ENCODE measurements around the gene RCE1. TPM values are rescaled to one million over a fixed set of nuclear protein-coding genes. Genes with fewer than 3 reads are reported as not detected.

RCE1 gene
- total and polyA plus RNA-seq, 12 donors = 2.5 to 9.2 (median 4.9) TPM

GRCh38 chr11:66859686-66860448 is 16.6 kb downstream of the RCE1 start:
- WGBS, 2 donors = 90 to 91% methylated on average over 31 to 41 of the region's 41 CpGs
- H3K4me3 ChIP-seq = no peak overlapping the region
- peaks cover 0 to 12% (median 0%) of the 10 kb centered on the region in 9 donors for H3K36me3 ChIP-seq
- H3K27me3 ChIP-seq = no peaks in the 10 kb centered on the region
- no peak for TF ChIP-seq CTCF (IDR thresholded peaks at IDR 0.05)
- intact Hi-C loops (cut with DNase I) = loop anchor here in 1 of 10 donors (5.0 kb wide), 1 partner anchor 97 kb away; the partner anchor contains the start of gene PC
- H3K4me1 ChIP-seq = peaks cover 0 to 15% (median 10%) of the 10 kb centered on the region in 9 donors
- no peaks in the 10 kb centered on the region for H3K9me3 ChIP-seq
- DNase-seq = no peak
- no peak overlapping the region for H3K27ac ChIP-seq
- no peak for ATAC-seq

GRCh38 chr11:66860449-66860831 is 17.2 kb downstream of the RCE1 start:
- H3K36me3 ChIP-seq = peaks cover 0 to 12% (median 0%) of the 10 kb centered on the region in 9 donors
- 73 to 79% methylated on average over 18 of the region's 18 CpGs for WGBS, 2 donors

GRCh38 chr11:66861038-66861773 is 18.0 kb downstream of the RCE1 start:
- Histone ChIP-seq H3K27ac (no peak overlapping the region), H3K4me1 (peaks cover 0 to 6% (median 0%) of the 10 kb centered on the region in 9 donors), H3K4me3 (no peak overlapping the region), H3K9me3 (no peaks in the 10 kb centered on the region), H3K27me3 (no peaks in the 10 kb centered on the region), H3K36me3 (peaks cover 0 to 12% (median 0%) of the 10 kb centered on the region in 9 donors)
- no peak for TF ChIP-seq CTCF (IDR thresholded peaks at IDR 0.05)
- ATAC-seq = no peak
- WGBS, 2 donors = 93% methylated on average over 32 of the region's 32 CpGs
- intact Hi-C loops (cut with DNase I) = no loop called here
- no peak for DNase-seq

More at GRCh38 chr11:66860449-66860831, 17.2 kb downstream of the RCE1 start:
- no peak overlapping the region for H3K27ac ChIP-seq
- TF ChIP-seq CTCF (IDR thresholded peaks at IDR 0.05) = no peak
- no peak overlapping the region for H3K4me3 ChIP-seq
- no peak for ATAC-seq
- H3K9me3 ChIP-seq = no peaks in the 10 kb centered on the region
- peaks cover 0 to 11% (median 5%) of the 10 kb centered on the region in 9 donors for H3K4me1 ChIP-seq
- H3K27me3 ChIP-seq = no peaks in the 10 kb centered on the region
- no peak for DNase-seq
- intact Hi-C loops (cut with DNase I) = no loop called here

- intact Hi-C loops (cut with DNase I) = no loop called here
- DNase-seq (no peak), ATAC-seq (no peak)
- no peak overlapping the region for H3K27ac ChIP-seq
- no peak for TF ChIP-seq CTCF (IDR thresholded peaks at IDR 0.05)
- H3K9me3 ChIP-seq = no peaks in the 10 kb centered on the region
- no peaks in the 10 kb centered on the region for H3K27me3 ChIP-seq
- H3K4me3 ChIP-seq = no peak overlapping the region
- H3K4me1 ChIP-seq = peaks cover 0 to 6% (median 0%) of the 10 kb centered on the region in 9 donors
- WGBS, 2 donors = 91 to 93% methylated on average over 30 of the region's 30 CpGs
- H3K36me3 ChIP-seq = peaks cover 0 to 12% (median 0%) of the 10 kb centered on the region in 9 donors
Measured at GRCh38 chr11:66861774-66862558, 18.7 kb downstream of the RCE1 start.
